ENCODE results near the gene ZBTB20. TPM values are rescaled to one million over a fixed set of nuclear protein-coding genes. Genes with fewer than 3 reads are reported as not detected.
A peak's percentile ranks its signal among the peaks of the same experiment; 100 is the strongest.

ZBTB20 gene
- total and polyA plus RNA-seq, 7 donors, result 0.40 to 74.9 (median 41.7) TPM

DNA sequence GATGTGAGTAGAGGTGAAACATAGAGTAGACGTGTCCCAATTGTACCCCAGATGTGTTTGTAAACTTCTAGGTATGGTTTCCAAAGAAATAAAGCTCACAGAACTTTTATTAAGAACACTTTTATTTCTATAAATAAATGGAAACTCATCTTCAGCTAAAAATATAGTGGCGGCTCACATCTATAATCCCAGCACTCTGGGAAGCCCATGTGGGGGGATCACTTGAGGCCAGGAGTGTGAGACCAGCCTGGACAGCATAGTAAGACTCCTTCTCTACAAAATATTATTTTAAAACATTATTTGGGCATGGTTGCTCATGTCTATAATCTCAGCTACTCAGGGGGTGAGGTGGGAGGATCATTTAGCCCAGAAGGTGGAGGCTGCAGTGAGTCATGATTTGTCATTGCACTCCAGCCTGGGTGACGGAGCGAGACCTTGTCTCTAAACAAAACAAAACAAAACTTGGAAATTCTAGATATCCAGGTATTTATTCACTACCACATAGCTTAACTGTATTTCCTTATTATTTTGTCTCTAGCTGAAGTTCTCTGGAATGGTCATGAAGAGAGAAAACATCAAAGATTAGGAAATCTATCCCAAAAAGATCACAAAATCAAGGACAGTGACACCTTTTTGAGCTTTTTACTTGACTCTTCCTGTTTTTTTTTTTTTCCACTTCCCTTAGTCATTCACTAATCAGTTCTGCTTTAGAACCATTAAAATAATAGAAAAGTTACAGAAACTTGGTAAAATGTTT, 595.1 kb downstream of the ZBTB20 start:
- no peak overlapping the region for H3K27ac ChIP-seq
- peaks cover 12% of the 10 kb centered on the region for H3K4me1 ChIP-seq
- no peak for TF ChIP-seq CTCF (IDR thresholded peaks at IDR 0.05)
- ATAC-seq (peak; percentile 36 to 60 (median 52)), DNase-seq (no peak)
- no peaks in the 10 kb centered on the region for H3K9me3 ChIP-seq
- no peaks in the 10 kb centered on the region for H3K27me3 ChIP-seq (ENCODE audit: insufficient read depth in 3 of 3, low read length in 2 of 3)
- 77 to 92% (median 83%) methylated on average over 4 of the region's 4 CpGs for WGBS, 3 donors
- H3K4me3 ChIP-seq, result no peak overlapping the region
- intact Hi-C loops (cut with DNase I), result no loop called here
- H3K36me3 ChIP-seq (ENCODE audit: insufficient read depth in 1 of 2, low read depth in 1 of 2), result no peaks in the 10 kb centered on the region

GRCh38 chr3:114550165-114550564, 596.9 kb downstream of the ZBTB20 start:
- intact Hi-C loops (cut with DNase I), result no loop called here
- no peaks in the 10 kb centered on the region for H3K9me3 ChIP-seq
- no peak for DNase-seq
- H3K4me3 ChIP-seq, result no peak overlapping the region
- H3K4me1 ChIP-seq, result peaks cover 12% of the 10 kb centered on the region
- 96 to 97% (median 97%) methylated on average over 4 of the region's 4 CpGs for WGBS, 3 donors
- ATAC-seq, result no peak
- no peaks in the 10 kb centered on the region for H3K36me3 ChIP-seq (ENCODE audit: insufficient read depth in 1 of 2, low read depth in 1 of 2)
- no peak for TF ChIP-seq CTCF (IDR thresholded peaks at IDR 0.05)
- H3K27me3 ChIP-seq (ENCODE audit: insufficient read depth in 3 of 3, low read length in 2 of 3), result no peaks in the 10 kb centered on the region
- no peak overlapping the region for H3K27ac ChIP-seq

- TF ChIP-seq CTCF (IDR thresholded peaks at IDR 0.05), result no peak
- Histone ChIP-seq H3K9me3 (no peaks in the 10 kb centered on the region), H3K27ac (no peak overlapping the region), H3K36me3 (ENCODE audit: insufficient read depth in 1 of 2, low read depth in 1 of 2) (no peaks in the 10 kb centered on the region), H3K27me3 (ENCODE audit: insufficient read depth in 3 of 3, low read length in 2 of 3) (no peaks in the 10 kb centered on the region), H3K4me3 (no peak overlapping the region), H3K4me1 (peaks cover 10% of the 10 kb centered on the region)
- no peak for ATAC-seq
- WGBS, 3 donors, result 93 to 100% (median 97%) methylated on average over 1 of the region's 1 CpG
- no peak for DNase-seq
- intact Hi-C loops (cut with DNase I), result no loop called here
These were observed 601.9 kb downstream of the ZBTB20 start for GRCh38 chr3:114545193-114545592.

- H3K4me1 ChIP-seq, result peaks cover 15% of the 10 kb centered on the region
- H3K9me3 ChIP-seq, result no peaks in the 10 kb centered on the region
- no peak for DNase-seq
- H3K36me3 ChIP-seq (ENCODE audit: insufficient read depth in 1 of 2, low read depth in 1 of 2), result no peaks in the 10 kb centered on the region
- no peak overlapping the region for H3K27ac ChIP-seq
- no peak for TF ChIP-seq CTCF (IDR thresholded peaks at IDR 0.05)
- H3K4me3 ChIP-seq, result no peak overlapping the region
- intact Hi-C loops (cut with DNase I), result no loop called here
- ATAC-seq, result no peak
- H3K27me3 ChIP-seq (ENCODE audit: insufficient read depth in 3 of 3, low read length in 2 of 3), result no peaks in the 10 kb centered on the region
- WGBS, 3 donors, result 14 to 33% (median 28%) methylated on average over 1 of the region's 1 CpG
These were observed 604.7 kb downstream of the ZBTB20 start for GRCh38 chr3:114542359-114542758.

- no peak for TF ChIP-seq CTCF (IDR thresholded peaks at IDR 0.05)
- Histone ChIP-seq H3K4me3 (no peak overlapping the region), H3K4me1 (peaks cover 15% of the 10 kb centered on the region), H3K27me3 (ENCODE audit: insufficient read depth in 3 of 3, low read length in 2 of 3) (no peaks in the 10 kb centered on the region), H3K36me3 (ENCODE audit: insufficient read depth in 1 of 2, low read depth in 1 of 2) (no peaks in the 10 kb centered on the region), H3K9me3 (no peaks in the 10 kb centered on the region), H3K27ac (no peak overlapping the region)
- ATAC-seq (peak; percentile 60 to 80 (median 76)), DNase-seq (no peak)
- WGBS, 3 donors, result 51 to 79% (median 60%) methylated on average over 5 of the region's 5 CpGs
- intact Hi-C loops (cut with DNase I), result no loop called here
These were observed 607.6 kb downstream of the ZBTB20 start for GRCh38 chr3:114539525-114539924.

All from psoas muscle (tissue), 8 donors.